GM18517 (cell line): ENCODE results near the gene MZB1.
A peak's percentile ranks its signal among the peaks of the same experiment; 100 is the strongest.
"Not testable (repeated sequence)": the region's sequence is repeated elsewhere in the genome, so short reads cannot be mapped to it uniquely, and the experiment has no call there.

ENCODE experiments used
- ATAC-seq: cut with Tn5 transposase; IDR thresholded peaks from one replicate; pipeline ENCODE4 v1.9.1; 2021; ENCODE audit warnings: mild to moderate bottlenecking, moderate library complexity; ENCODE audit not compliant: unreplicated experiment

Gene MZB1

GRCh38 chr5:139392678-139393496 lies 3.2 kb upstream of the MZB1 start:
- ATAC-seq, result peak; percentile 40

- no peak for ATAC-seq
Observed at GRCh38 chr5:139392324-139392677, 2.6 kb upstream of the MZB1 start.

GRCh38 chr5:139391570-139392323 lies 2.0 kb upstream of the MZB1 start:
- no peak for ATAC-seq

- no peak for ATAC-seq
Observed at GRCh38 chr5:139390639-139391569, 1.2 kb upstream of the MZB1 start.

GRCh38 chr5:139388198-139388821 lies 1.4 kb downstream of the MZB1 start:
- no peak for ATAC-seq

GRCh38 chr5:139387611-139388197 lies 2.0 kb downstream of the MZB1 start:
- ATAC-seq, result no peak

- not testable (repeated sequence) for ATAC-seq
Observed at GRCh38 chr5:139386956-139387355, 2.8 kb downstream of the MZB1 start.

- ATAC-seq, result no peak
Observed at GRCh38 chr5:139386050-139386438, 3.7 kb downstream of the MZB1 start.

GRCh38 chr5:139385061-139386049 lies 4.4 kb downstream of the MZB1 start:
- ATAC-seq, result no peak

GRCh38 chr5:139384591-139385051 lies 5.1 kb downstream of the MZB1 start:
- ATAC-seq, result no peak

- ATAC-seq, result no peak
Observed at GRCh38 chr5:139383993-139384590, 5.6 kb downstream of the MZB1 start.

- ATAC-seq, result no peak
Observed at GRCh38 chr5:139383275-139383992, 6.3 kb downstream of the MZB1 start, which contains the start of gene SLC23A1. Gene SLC23A1 (minus strand): TSS chr5:139383297. CDS start chr5:139383253, 44 bp downstream.

GRCh38 chr5:139382807-139383206 lies 6.9 kb downstream of the MZB1 start:
- no peak for ATAC-seq

GRCh38 chr5:139381837-139382761 lies 7.6 kb downstream of the MZB1 start:
- ATAC-seq, result no peak

GRCh38 chr5:139379626-139380449 lies 9.9 kb downstream of the MZB1 start:
- ATAC-seq, result no peak

- no peak for ATAC-seq
Observed at GRCh38 chr5:139378941-139379361, 10.8 kb downstream of the MZB1 start.
